Loucy (cell line): ENCODE results near the gene CLNS1A.

ENCODE experiments used
- H2AFZ ChIP-seq: fragments of 200-600 bp; sonication (generic); 2 replicates; pipeline ENCODE4 v1.6.0; 2016; ENCODE audit warnings: antibody characterized with exemption, mild to moderate bottlenecking, low read length, moderate library complexity
- H3F3A ChIP-seq: fragments of 200-600 bp; 2 replicates; pipeline ENCODE4 v1.6.0; 2016; ENCODE audit warnings: antibody characterized with exemption, low read depth, mild to moderate bottlenecking
- H3K27me3 ChIP-seq: fragments of 200-600 bp; sonication (generic); 2 replicates; pipeline ENCODE4 v1.6.1; 2014; ENCODE audit warnings: low read length, mild to moderate bottlenecking; ENCODE audit not compliant: insufficient read depth, poor library complexity, severe bottlenecking
- H3K36me3 ChIP-seq: fragments of 200-600 bp; sonication (generic); 2 replicates; pipeline ENCODE4 v1.6.1; 2016; ENCODE audit warnings: low read length; ENCODE audit not compliant: insufficient read depth
- H3K4me1 ChIP-seq: fragments of 200-600 bp; sonication (generic); 2 replicates; pipeline ENCODE4 v1.5.1; 2014; ENCODE audit warnings: low read length, mild to moderate bottlenecking; ENCODE audit not compliant: insufficient read depth, poor library complexity, severe bottlenecking
- H3K4me2 ChIP-seq: fragments of 200-600 bp; sonication (generic); 2 replicates; pipeline ENCODE4 v1.6.0; 2014; ENCODE audit warnings: antibody characterized with exemption, low read length, low read depth, mild to moderate bottlenecking; ENCODE audit not compliant: poor library complexity, severe bottlenecking
- H3K4me3 ChIP-seq: fragments of 200-600 bp; sonication (generic); 2 replicates; pipeline ENCODE4 v1.5.1; 2014; ENCODE audit warnings: low read length, mild to moderate bottlenecking, mixed read lengths; ENCODE audit not compliant: poor library complexity, severe bottlenecking
- H3K79me2 ChIP-seq: fragments of 200-600 bp; sonication (generic); 2 replicates; pipeline ENCODE4 v1.6.1; 2014; ENCODE audit warnings: low read length; ENCODE audit not compliant: insufficient read depth
- H3K9ac ChIP-seq: fragments of 200-600 bp; sonication (generic); 2 replicates; pipeline ENCODE4 v1.6.0; 2014; ENCODE audit warnings: mild to moderate bottlenecking, low read depth, low read length, moderate library complexity; ENCODE audit not compliant: poor library complexity, severe bottlenecking
- H3K9me2 ChIP-seq: fragments of 200-600 bp; sonication (generic); replicated peaks from 2 replicates; pipeline ENCODE4 v1.6.1; 2016; ENCODE audit warnings: low read depth, low read length, mixed read lengths
- H3K9me3 ChIP-seq: fragments of 200-600 bp; sonication (generic); 2 replicates; pipeline ENCODE4 v1.6.1; 2014; ENCODE audit warnings: mild to moderate bottlenecking, antibody characterized with exemption, low read length, low read depth; ENCODE audit not compliant: insufficient read depth
- H4K20me1 ChIP-seq: fragments of 200-600 bp; sonication (generic); 2 replicates; pipeline ENCODE4 v1.6.0; 2014; ENCODE audit warnings: antibody characterized with exemption, low read length, mild to moderate bottlenecking; ENCODE audit not compliant: insufficient read depth, poor library complexity, severe bottlenecking
- EZH2phosphoT487 ChIP-seq: fragments of 200-600 bp; IDR thresholded peaks from 2 replicates; pipeline ENCODE4 v1.6.1; 2018; ENCODE audit warnings: antibody characterized with exemption, mild to moderate bottlenecking, moderate library complexity, borderline replicate concordance
- TF ChIP-seq, protein P1 (sequence below): fragments of 200-600 bp; sonication (generic); conservative IDR thresholded peaks from 2 replicates; pipeline ENCODE4 v1.5.1; 2014; ENCODE audit warnings: mild to moderate bottlenecking, antibody characterized with exemption, low read length

Gene CLNS1A, protein sequence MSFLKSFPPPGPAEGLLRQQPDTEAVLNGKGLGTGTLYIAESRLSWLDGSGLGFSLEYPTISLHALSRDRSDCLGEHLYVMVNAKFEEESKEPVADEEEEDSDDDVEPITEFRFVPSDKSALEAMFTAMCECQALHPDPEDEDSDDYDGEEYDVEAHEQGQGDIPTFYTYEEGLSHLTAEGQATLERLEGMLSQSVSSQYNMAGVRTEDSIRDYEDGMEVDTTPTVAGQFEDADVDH

DNA sequence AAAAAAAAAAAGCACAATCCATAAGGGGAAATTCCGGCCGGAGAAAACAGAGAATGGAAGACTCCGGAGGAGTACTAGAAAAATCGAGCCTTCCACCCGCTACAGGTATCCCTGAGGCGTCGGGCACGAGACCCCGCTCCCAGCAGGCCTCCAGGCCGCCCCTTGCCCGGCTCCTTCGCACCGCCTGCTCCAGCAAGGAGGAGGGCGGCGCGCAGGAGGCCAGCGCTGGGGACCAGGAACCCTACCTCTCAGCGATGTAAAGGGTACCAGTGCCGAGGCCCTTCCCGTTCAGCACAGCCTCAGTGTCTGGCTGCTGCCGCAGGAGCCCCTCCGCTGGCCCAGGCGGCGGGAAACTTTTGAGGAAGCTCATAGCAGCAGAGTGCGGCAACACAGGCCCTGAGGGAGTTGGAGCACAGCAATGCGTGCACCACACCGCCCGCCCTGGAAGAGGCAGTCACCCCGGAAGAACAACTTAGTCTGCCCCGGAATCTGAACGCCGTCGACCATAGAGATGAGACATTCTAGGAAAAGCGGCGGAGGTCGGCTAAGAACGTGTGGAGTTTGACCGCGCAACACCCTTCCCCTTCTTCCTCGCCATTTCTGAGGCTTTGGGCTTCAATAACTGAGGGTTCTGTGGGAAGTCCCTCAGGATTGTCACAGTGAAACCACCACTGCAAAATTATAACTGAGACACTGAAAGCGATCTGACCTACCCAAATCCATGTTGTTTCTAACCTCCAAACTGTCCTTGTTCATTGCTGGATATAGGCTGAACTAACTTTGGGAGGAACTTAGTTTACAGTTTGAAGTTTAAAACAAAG is at the start of gene CLNS1A:
TSS of gene CLNS1A (minus strand) at position 450 of the 821 bp plus-strand sequence. CDS start at position 370, 80 bp downstream.
- peak within 1 kb of the TSS; percentile 97 for H3K4me2 ChIP-seq
- H3K4me3 ChIP-seq, result peak within 1 kb of the TSS; percentile 100
- peaks cover 24% of the 10 kb centered on the region for H4K20me1 ChIP-seq
- H3K4me1 ChIP-seq, result peaks cover 33% of the 10 kb centered on the region
- H3K36me3 ChIP-seq, result no peaks in the 10 kb centered on the region
- peaks cover 6% of the 10 kb centered on the region; the same call in 1 of the 2 replicates for H3K9me3 ChIP-seq
- H3K9ac ChIP-seq, result peak within 1 kb of the TSS; percentile 93
- H3K9me2 ChIP-seq, result no peaks in the 10 kb centered on the region
- no peak for TF ChIP-seq EZH2phosphoT487
- TF ChIP-seq, protein P1, sequence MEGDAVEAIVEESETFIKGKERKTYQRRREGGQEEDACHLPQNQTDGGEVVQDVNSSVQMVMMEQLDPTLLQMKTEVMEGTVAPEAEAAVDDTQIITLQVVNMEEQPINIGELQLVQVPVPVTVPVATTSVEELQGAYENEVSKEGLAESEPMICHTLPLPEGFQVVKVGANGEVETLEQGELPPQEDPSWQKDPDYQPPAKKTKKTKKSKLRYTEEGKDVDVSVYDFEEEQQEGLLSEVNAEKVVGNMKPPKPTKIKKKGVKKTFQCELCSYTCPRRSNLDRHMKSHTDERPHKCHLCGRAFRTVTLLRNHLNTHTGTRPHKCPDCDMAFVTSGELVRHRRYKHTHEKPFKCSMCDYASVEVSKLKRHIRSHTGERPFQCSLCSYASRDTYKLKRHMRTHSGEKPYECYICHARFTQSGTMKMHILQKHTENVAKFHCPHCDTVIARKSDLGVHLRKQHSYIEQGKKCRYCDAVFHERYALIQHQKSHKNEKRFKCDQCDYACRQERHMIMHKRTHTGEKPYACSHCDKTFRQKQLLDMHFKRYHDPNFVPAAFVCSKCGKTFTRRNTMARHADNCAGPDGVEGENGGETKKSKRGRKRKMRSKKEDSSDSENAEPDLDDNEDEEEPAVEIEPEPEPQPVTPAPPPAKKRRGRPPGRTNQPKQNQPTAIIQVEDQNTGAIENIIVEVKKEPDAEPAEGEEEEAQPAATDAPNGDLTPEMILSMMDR, result no peak
- H2AFZ ChIP-seq, result peak within 1 kb of the TSS; percentile 100
- peaks cover 48% of the 10 kb centered on the region for H3K79me2 ChIP-seq
- peaks cover 5% of the 10 kb centered on the region; the same call in 1 of the 2 replicates for H3F3A ChIP-seq
- peaks cover 7% of the 10 kb centered on the region for H3K27me3 ChIP-seq

DNA sequence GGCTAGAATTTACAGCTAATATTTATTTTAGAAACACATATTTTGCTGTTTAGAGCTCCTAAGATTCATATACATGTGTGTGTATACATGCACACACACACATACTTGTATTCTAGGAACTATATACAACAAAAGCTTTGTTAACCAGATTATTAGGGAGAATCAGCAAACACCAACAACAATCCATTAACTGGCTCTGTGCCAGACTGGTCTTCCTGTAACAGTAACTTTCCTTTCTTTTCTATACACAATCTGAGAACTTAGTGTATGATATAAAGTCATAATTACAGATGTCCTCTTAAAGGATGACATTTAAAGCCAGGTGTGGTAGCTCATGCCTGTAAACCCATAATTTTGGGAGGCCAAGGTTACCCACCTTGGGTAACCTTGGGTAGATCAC is 49.5 kb upstream of the CLNS1A start:
- Histone ChIP-seq H3K4me1 (no peaks in the 10 kb centered on the region), H3K9ac (no peak overlapping the region), H3K4me3 (no peak overlapping the region), H3K36me3 (peaks cover 73% of the 10 kb centered on the region; the same call in 1 of the 2 replicates), H3K79me2 (no peaks in the 10 kb centered on the region), H3K9me3 (no peaks in the 10 kb centered on the region), H3K27me3 (no peaks in the 10 kb centered on the region), H3K9me2 (no peaks in the 10 kb centered on the region), H3K4me2 (no peak overlapping the region), H4K20me1 (no peaks in the 10 kb centered on the region), H3F3A (no peaks in the 10 kb centered on the region), H2AFZ (no peak overlapping the region)
- no peak for TF ChIP-seq EZH2phosphoT487
- TF ChIP-seq, protein P1, result no peak

DNA sequence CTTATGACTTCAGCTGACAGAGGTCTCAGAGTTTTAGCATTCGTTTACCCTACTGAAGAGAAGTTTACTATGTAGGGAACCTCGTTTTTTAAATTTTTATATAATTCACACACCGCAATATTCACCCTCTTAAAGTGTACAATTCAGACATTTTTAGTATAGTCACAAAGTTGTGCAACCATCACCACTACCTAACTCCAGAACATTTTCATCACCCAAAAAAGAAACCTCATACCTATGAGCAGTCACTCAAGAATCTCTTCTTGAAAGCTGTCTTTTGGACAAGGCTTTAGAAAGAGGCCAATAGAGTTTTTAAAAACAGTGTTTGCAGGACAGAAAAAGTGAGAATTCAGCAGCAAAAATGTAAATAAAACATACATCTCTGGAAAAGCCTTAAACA is 39.5 kb upstream of the CLNS1A start:
- Histone ChIP-seq H3K9ac (no peak overlapping the region), H4K20me1 (no peaks in the 10 kb centered on the region), H3K27me3 (no peaks in the 10 kb centered on the region), H3K79me2 (no peaks in the 10 kb centered on the region), H3K36me3 (peaks cover 82% of the 10 kb centered on the region), H3K9me3 (no peaks in the 10 kb centered on the region), H3K4me1 (no peaks in the 10 kb centered on the region), H2AFZ (no peak overlapping the region), H3K4me3 (no peak overlapping the region), H3K4me2 (no peak overlapping the region), H3K9me2 (no peaks in the 10 kb centered on the region), H3F3A (no peaks in the 10 kb centered on the region)
- TF ChIP-seq, protein P1, result no peak
- no peak for TF ChIP-seq EZH2phosphoT487
